HepG2 (cell line): ENCODE data around the gene RDH11. TPM values are rescaled to one million over a fixed set of nuclear protein-coding genes. Genes with fewer than 3 reads are reported as not detected.

Experiments
- CREB1 ChIP-seq, 2 experiments: fragments of 450-650 bp in 1 of 2; IDR thresholded peaks; 2 replicates each; pipeline ENCODE4 v1.6.1; 2016 to 2017; ENCODE audit warnings: control low read depth in 1 of 2, mild to moderate bottlenecking in 1 of 2, missing compliant biosample characterization in 1 of 2, missing genetic modification characterization in 1 of 2
- FOSL2 ChIP-seq: sonication (generic); formaldehyde crosslinking; IDR thresholded peaks from 2 replicates; pipeline ENCODE4 v1.4.0; 2020; ENCODE audit warnings: missing genetic modification reagents
- PAXIP1 ChIP-seq: sonication (generic); formaldehyde crosslinking; conservative IDR thresholded peaks from 2 replicates; pipeline ENCODE4 v1.4.0; 2020; ENCODE audit warnings: mild to moderate bottlenecking, missing genetic modification reagents, moderate library complexity
- REPIN1 ChIP-seq: sonication (generic); formaldehyde crosslinking; IDR thresholded peaks from 2 replicates; pipeline ENCODE4 v1.8.0; 2022; ENCODE audit warnings: missing genetic modification reagents, low read depth, mild to moderate bottlenecking, borderline replicate concordance
- SAP130 ChIP-seq: IDR thresholded peaks from 2 replicates; pipeline ENCODE4 v1.6.1; 2016; ENCODE audit warnings: low read depth
- TEF ChIP-seq: sonication (generic); formaldehyde crosslinking; IDR thresholded peaks from 2 replicates; pipeline ENCODE4 v1.5.0; 2020; ENCODE audit warnings: missing genetic modification reagents
- ZNF10 ChIP-seq: sonication (generic); formaldehyde crosslinking; IDR thresholded peaks from 2 replicates; pipeline ENCODE4 v1.4.0; 2020; ENCODE audit warnings: mild to moderate bottlenecking, low read depth, missing genetic modification reagents, borderline replicate concordance
- ZNF232 ChIP-seq: sonication (generic); formaldehyde crosslinking; IDR thresholded peaks from 2 replicates; pipeline ENCODE4 v1.4.0; 2020; ENCODE audit warnings: missing genetic modification reagents, borderline replicate concordance
- ZNF256 ChIP-seq: sonication (generic); formaldehyde crosslinking; conservative IDR thresholded peaks from 2 replicates; pipeline ENCODE4 v1.4.0; 2020; ENCODE audit warnings: missing genetic modification reagents
- ZNF747 ChIP-seq: sonication (generic); formaldehyde crosslinking; IDR thresholded peaks from 2 replicates; pipeline ENCODE4 v1.8.1; 2023; ENCODE audit warnings: missing genetic modification reagents, mild to moderate bottlenecking, borderline replicate concordance
- ZNF878 ChIP-seq: sonication (generic); formaldehyde crosslinking; IDR thresholded peaks from 2 replicates; pipeline ENCODE4 v1.8.1; 2023; ENCODE audit warnings: mild to moderate bottlenecking, missing genetic modification reagents, moderate library complexity
- polyA plus RNA-seq, 8 experiments: library from polyadenylated mRNA; depleted of rRNA in 3 of 8; stranded (reverse) in 7 of 8; unstranded in 1 of 8; fragments of >200 nt; fragmentation: Illumina TruSeq in 4 of 8; extraction: Trizol in 4 of 8; gene quantifications; 2 replicates each; pipeline versions ENCODE4 v1.2.1 to v1.2.3, GENCODE V29; 2011 to 2016; ENCODE audit warnings: low read depth in 4 of 8, missing spikeins in 1 of 8, mixed read lengths in 1 of 8; ENCODE audit not compliant: insufficient read depth in 1 of 8
- total RNA-seq, 5 experiments: library from RNA; depleted of rRNA; stranded (reverse); fragments of >200 nt; fragmentation: Illumina TruSeq; extraction: Trizol; gene quantifications; 2 replicates each; pipeline ENCODE4 v1.2.3, GENCODE V29; 2016; ENCODE audit warnings: low read depth in 1 of 5
- TF ChIP-seq, protein P1 (sequence below): IDR thresholded peaks from 2 replicates; pipeline ENCODE4 v1.6.1; 2016; ENCODE audit warnings: missing compliant biosample characterization, missing genetic modification reagents, borderline replicate concordance
- TF ChIP-seq, protein P2 (sequence below): IDR thresholded peaks from 2 replicates; pipeline ENCODE4 v1.6.1; 2016; ENCODE audit warnings: low read depth
- TF ChIP-seq, protein P3 (sequence below): sonication (generic); formaldehyde crosslinking; IDR thresholded peaks from 2 replicates; pipeline ENCODE4 v1.5.0; 2020; ENCODE audit warnings: mild to moderate bottlenecking, missing genetic modification reagents, borderline replicate concordance

The RDH11 gene
- total and polyA plus RNA-seq, 2 of the 13 experiments (the other 11 are each of a cell fraction or from before 2014, with no cell fraction given), result 106 to 131 TPM

- TF ChIP-seq ZNF878 (CRISPR knock-in tag), result 0 out of 2 replicates have a peak, but pooled peaks have one; percentile 41
- no peak for TF ChIP-seq ZNF10 (CRISPR knock-in tag)
- 0 out of 2 replicates have a peak, but pooled peaks have one; percentile 76 for TF ChIP-seq REPIN1
- TF ChIP-seq, protein P1, sequence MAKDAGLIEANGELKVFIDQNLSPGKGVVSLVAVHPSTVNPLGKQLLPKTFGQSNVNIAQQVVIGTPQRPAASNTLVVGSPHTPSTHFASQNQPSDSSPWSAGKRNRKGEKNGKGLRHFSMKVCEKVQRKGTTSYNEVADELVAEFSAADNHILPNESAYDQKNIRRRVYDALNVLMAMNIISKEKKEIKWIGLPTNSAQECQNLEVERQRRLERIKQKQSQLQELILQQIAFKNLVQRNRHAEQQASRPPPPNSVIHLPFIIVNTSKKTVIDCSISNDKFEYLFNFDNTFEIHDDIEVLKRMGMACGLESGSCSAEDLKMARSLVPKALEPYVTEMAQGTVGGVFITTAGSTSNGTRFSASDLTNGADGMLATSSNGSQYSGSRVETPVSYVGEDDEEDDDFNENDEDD (CRISPR knock-in tag), result 0 out of 2 replicates have a peak, but pooled peaks have one; percentile 14
- TF ChIP-seq TEF, result no peak
- no peak for TF ChIP-seq ZNF256 (CRISPR knock-in tag)
- TF ChIP-seq CREB1 (IDR thresholded peaks at IDR 0.05), result peak; percentile 75
- peak; percentile 63; the same call in 1 of the 2 replicates for TF ChIP-seq CREB1 (CRISPR knock-in tag; IDR thresholded peaks at IDR 0.05)
- no peak for TF ChIP-seq PAXIP1 (CRISPR knock-in tag)
- TF ChIP-seq, protein P2, sequence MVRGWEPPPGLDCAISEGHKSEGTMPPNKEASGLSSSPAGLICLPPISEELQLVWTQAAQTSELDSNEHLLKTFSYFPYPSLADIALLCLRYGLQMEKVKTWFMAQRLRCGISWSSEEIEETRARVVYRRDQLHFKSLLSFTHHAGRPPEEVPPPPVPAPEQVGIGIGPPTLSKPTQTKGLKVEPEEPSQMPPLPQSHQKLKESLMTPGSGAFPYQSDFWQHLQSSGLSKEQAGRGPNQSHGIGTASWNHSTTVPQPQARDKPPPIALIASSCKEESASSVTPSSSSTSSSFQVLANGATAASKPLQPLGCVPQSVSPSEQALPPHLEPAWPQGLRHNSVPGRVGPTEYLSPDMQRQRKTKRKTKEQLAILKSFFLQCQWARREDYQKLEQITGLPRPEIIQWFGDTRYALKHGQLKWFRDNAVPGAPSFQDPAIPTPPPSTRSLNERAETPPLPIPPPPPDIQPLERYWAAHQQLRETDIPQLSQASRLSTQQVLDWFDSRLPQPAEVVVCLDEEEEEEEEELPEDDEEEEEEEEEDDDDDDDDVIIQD (CRISPR knock-in tag), result 0 out of 2 replicates have a peak, but pooled peaks have one; percentile 36
- peak; percentile 84 for TF ChIP-seq SAP130 (CRISPR knock-in tag)
- TF ChIP-seq ZNF747, result peak; percentile 16; the same call in 1 of the 2 replicates
- TF ChIP-seq ZNF232 (CRISPR knock-in tag), result peak; percentile 3; the same call in 1 of the 2 replicates
- TF ChIP-seq FOSL2 (CRISPR knock-in tag), result peak; percentile 72
- TF ChIP-seq, protein P3, sequence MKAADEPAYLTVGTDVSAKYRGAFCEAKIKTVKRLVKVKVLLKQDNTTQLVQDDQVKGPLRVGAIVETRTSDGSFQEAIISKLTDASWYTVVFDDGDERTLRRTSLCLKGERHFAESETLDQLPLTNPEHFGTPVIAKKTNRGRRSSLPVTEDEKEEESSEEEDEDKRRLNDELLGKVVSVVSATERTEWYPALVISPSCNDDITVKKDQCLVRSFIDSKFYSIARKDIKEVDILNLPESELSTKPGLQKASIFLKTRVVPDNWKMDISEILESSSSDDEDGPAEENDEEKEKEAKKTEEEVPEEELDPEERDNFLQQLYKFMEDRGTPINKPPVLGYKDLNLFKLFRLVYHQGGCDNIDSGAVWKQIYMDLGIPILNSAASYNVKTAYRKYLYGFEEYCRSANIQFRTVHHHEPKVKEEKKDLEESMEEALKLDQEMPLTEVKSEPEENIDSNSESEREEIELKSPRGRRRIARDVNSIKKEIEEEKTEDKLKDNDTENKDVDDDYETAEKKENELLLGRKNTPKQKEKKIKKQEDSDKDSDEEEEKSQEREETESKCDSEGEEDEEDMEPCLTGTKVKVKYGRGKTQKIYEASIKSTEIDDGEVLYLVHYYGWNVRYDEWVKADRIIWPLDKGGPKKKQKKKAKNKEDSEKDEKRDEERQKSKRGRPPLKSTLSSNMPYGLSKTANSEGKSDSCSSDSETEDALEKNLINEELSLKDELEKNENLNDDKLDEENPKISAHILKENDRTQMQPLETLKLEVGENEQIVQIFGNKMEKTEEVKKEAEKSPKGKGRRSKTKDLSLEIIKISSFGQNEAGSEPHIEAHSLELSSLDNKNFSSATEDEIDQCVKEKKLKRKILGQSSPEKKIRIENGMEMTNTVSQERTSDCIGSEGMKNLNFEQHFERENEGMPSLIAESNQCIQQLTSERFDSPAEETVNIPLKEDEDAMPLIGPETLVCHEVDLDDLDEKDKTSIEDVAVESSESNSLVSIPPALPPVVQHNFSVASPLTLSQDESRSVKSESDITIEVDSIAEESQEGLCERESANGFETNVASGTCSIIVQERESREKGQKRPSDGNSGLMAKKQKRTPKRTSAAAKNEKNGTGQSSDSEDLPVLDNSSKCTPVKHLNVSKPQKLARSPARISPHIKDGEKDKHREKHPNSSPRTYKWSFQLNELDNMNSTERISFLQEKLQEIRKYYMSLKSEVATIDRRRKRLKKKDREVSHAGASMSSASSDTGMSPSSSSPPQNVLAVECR (CRISPR knock-in tag), result peak; percentile 48
Observed at GRCh38 chr14:67694791-67695393, 672 bp downstream of the RDH11 start (continued).
